HEK293T (cell line): ENCODE results near the gene CCNY.
A peak's percentile ranks its signal among the peaks of the same experiment; 100 is the strongest.

Experiments used
- CTCF ChIA-PET: fragments of 350-600 bp; formaldehyde crosslinking; extraction: SDS; loops from one replicate; lab custom pipeline; 2021; ENCODE audit warnings: antibody characterized with exemption, inconsistent platforms; lab: Yijun Ruan, JAX
- POLR2A ChIA-PET: fragments of 350-600 bp; formaldehyde crosslinking; extraction: SDS; loops from one replicate; lab custom pipeline; 2020; ENCODE audit warnings: antibody characterized with exemption, inconsistent platforms; lab: Yijun Ruan, JAX
- DNase-seq: peaks from one replicate; pipeline ENCODE4 v3.0.0; 2012; ENCODE audit warnings: mixed read lengths; ENCODE audit errors: extremely low spot score
- ARNT ChIP-seq: fragments of 450-650 bp; IDR thresholded peaks from 2 replicates; pipeline ENCODE4 v1.6.1; 2017; ENCODE audit warnings: mild to moderate bottlenecking
- BHLHE40 ChIP-seq: fragments of 450-650 bp; IDR thresholded peaks from 2 replicates; pipeline ENCODE4 v1.6.1; 2016; ENCODE audit warnings: mild to moderate bottlenecking, moderate library complexity, borderline replicate concordance
- CTBP1 ChIP-seq: fragments of 450-650 bp; IDR thresholded peaks from 2 replicates; pipeline ENCODE4 v1.6.1; 2016; ENCODE audit warnings: borderline replicate concordance
- ELF4 ChIP-seq: fragments of 450-650 bp; IDR thresholded peaks from 2 replicates; pipeline ENCODE4 v1.6.1; 2017; ENCODE audit warnings: antibody characterized with exemption
- FOXA1 ChIP-seq: fragments of 450-650 bp; IDR thresholded peaks from 2 replicates; pipeline ENCODE4 v1.6.1; 2016; ENCODE audit warnings: mild to moderate bottlenecking
- FOXK2 ChIP-seq: fragments of 450-650 bp; IDR thresholded peaks from 2 replicates; pipeline ENCODE4 v1.6.1; 2016; ENCODE audit warnings: mild to moderate bottlenecking
- FOXM1 ChIP-seq: fragments of 450-650 bp; IDR thresholded peaks from 2 replicates; pipeline ENCODE4 v1.6.1; 2017; ENCODE audit warnings: mild to moderate bottlenecking, borderline replicate concordance
- HDGF ChIP-seq: fragments of 450-650 bp; IDR thresholded peaks from 2 replicates; pipeline ENCODE4 v1.6.1; 2017; ENCODE audit warnings: antibody characterized with exemption, borderline replicate concordance
- L3MBTL2 ChIP-seq: fragments of 450-650 bp; conservative IDR thresholded peaks from 2 replicates; pipeline ENCODE4 v1.6.1; 2016; ENCODE audit warnings: mild to moderate bottlenecking
- LEF1 ChIP-seq: fragments of 450-650 bp; IDR thresholded peaks from 2 replicates; pipeline ENCODE4 v1.6.1; 2017; ENCODE audit warnings: mild to moderate bottlenecking, borderline replicate concordance
- NFRKB ChIP-seq: fragments of 450-650 bp; IDR thresholded peaks from 2 replicates; pipeline ENCODE4 v1.6.1; 2016; ENCODE audit warnings: mild to moderate bottlenecking, moderate library complexity
- PKNOX1 ChIP-seq: fragments of 450-650 bp; IDR thresholded peaks from 2 replicates; pipeline ENCODE4 v1.6.1; 2016
- SP1 ChIP-seq: fragments of 450-650 bp; IDR thresholded peaks from 2 replicates; pipeline ENCODE4 v1.6.1; 2017
- SUZ12 ChIP-seq: fragments of 450-650 bp; IDR thresholded peaks from 2 replicates; pipeline ENCODE4 v1.6.1; 2016; ENCODE audit warnings: mild to moderate bottlenecking
- TARDBP ChIP-seq: fragments of 450-650 bp; IDR thresholded peaks from 2 replicates; pipeline ENCODE4 v1.6.1; 2016
- ZNF384 ChIP-seq: fragments of 450-650 bp; IDR thresholded peaks from 2 replicates; pipeline ENCODE4 v1.6.1; 2016

Gene CCNY

GRCh38 chr10:35342183-35342753 lies 6.0 kb downstream of the CCNY start:
- DNase-seq, result no peak
- POLR2A ChIA-PET, result no interaction called here
- TF ChIP-seq ZNF384 (no peak), PKNOX1 (no peak), ELF4 (no peak), FOXK2 (no peak), SUZ12 (no peak), BHLHE40 (no peak), TARDBP (no peak), LEF1 (no peak), NFRKB (no peak), ARNT (no peak), HDGF (no peak), SP1 (no peak), FOXA1 (no peak), CTBP1 (no peak), L3MBTL2 (no peak), FOXM1 (no peak)
- CTCF ChIA-PET, result no interaction called here

GRCh38 chr10:35343739-35344138 lies 7.4 kb downstream of the CCNY start:
- CTCF ChIA-PET, result no interaction called here
- TF ChIP-seq SP1, result no peak
- no peak for TF ChIP-seq ZNF384
- POLR2A ChIA-PET, result no interaction called here
- DNase-seq, result no peak

GRCh38 chr10:35345383-35345742 lies 9.1 kb downstream of the CCNY start:
- POLR2A ChIA-PET, result no interaction called here
- no peak for DNase-seq

GRCh38 chr10:35346248-35346647 lies 9.9 kb downstream of the CCNY start:
- TF ChIP-seq FOXM1 (no peak), BHLHE40 (no peak), HDGF (no peak), TARDBP (no peak), SUZ12 (no peak), SP1 (no peak)
- no peak for DNase-seq
- POLR2A ChIA-PET, result no interaction called here
- CTCF ChIA-PET, result no interaction called here

More at GRCh38 chr10:35345383-35345742, 9.1 kb downstream of the CCNY start:
- TF ChIP-seq ZNF384, result 0 out of 2 replicates have a peak, but pooled peaks have one; percentile 23
- no peak for TF ChIP-seq SP1
- CTCF ChIA-PET, result no interaction called here

- CTCF ChIA-PET, result no interaction called here
- POLR2A ChIA-PET, result no interaction called here
- DNase-seq, result no peak
- TF ChIP-seq FOXM1 (no peak), ARNT (no peak), PKNOX1 (no peak), SP1 (no peak), TARDBP (no peak), CTBP1 (no peak), LEF1 (no peak), HDGF (no peak), SUZ12 (no peak), ZNF384 (no peak), FOXK2 (no peak), L3MBTL2 (no peak), NFRKB (no peak), ELF4 (no peak)
These were observed 10.8 kb downstream of the CCNY start for GRCh38 chr10:35347121-35347562.

GRCh38 chr10:35347899-35348608 lies 11.7 kb downstream of the CCNY start:
- no peak for DNase-seq
- TF ChIP-seq BHLHE40 (no peak), PKNOX1 (no peak), CTBP1 (no peak), SP1 (no peak), ZNF384 (no peak), TARDBP (no peak), HDGF (no peak)
- CTCF ChIA-PET, result no interaction called here
- POLR2A ChIA-PET, result no interaction called here

GRCh38 chr10:35348609-35349388 lies 12.5 kb downstream of the CCNY start:
- CTCF ChIA-PET, result no interaction called here
- TF ChIP-seq NFRKB, result no peak
- POLR2A ChIA-PET, result no interaction called here
- DNase-seq, result no peak
